HK-2 (cell line): ENCODE data around the gene STK32B.
"Not testable (repeated sequence)": the region's sequence is repeated elsewhere in the genome, so short reads cannot be mapped to it uniquely, and the experiment has no call there.

Source experiments
- DNase-seq: peaks from one replicate; pipeline ENCODE4 v3.0.0-alpha.2; 2018; ENCODE audit not compliant: unreplicated experiment

The STK32B gene

GRCh38 chr4:5260121-5260520 is 208.8 kb downstream of the STK32B start:
- DNase-seq, result no peak

DNA sequence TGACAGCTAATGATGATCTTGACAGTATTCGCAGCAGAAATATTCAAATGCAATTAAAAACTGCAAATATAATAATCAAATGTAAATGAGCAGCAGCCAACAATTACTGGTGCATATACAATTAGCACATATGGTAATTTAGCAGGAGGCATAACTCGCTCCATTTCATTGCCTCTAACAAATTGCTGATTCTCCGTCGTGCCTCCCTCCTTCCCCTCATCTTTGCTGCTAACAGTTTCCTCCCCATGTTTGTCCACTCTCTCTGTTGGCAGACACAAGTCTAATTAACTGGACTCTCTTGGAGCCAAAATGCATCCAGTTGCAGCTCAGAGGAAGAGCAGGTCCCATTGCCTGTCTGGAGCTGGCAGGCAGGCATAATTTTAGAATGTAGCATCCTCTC is 210.6 kb downstream of the STK32B start:
- DNase-seq, result no peak

GRCh38 chr4:5266991-5267390 is 215.7 kb downstream of the STK32B start:
- no peak for DNase-seq

- no peak for DNase-seq
These were observed 216.1 kb downstream of the STK32B start for GRCh38 chr4:5267408-5267807.

- DNase-seq, result no peak
These were observed 225.3 kb downstream of the STK32B start for GRCh38 chr4:5276475-5277075.

DNA sequence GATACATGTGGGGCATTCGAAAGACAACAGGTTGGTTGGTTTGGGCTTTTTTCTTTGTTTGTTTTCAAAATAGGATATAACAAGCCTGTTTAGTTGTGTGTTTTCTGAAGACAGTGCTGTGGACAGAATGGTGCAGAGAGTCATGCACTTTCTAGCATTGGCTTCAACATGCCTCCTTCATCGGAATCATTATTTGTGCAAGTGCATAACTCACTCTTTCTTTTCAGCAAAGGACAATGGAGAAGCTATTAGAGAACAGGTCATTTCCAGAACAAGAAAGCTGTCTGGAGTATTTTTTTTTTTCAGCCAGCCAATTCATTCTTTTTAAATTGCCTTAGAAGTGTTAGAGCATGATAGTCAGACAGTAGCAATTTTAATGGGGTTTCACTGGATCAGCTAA is 225.8 kb downstream of the STK32B start:
- DNase-seq, result no peak

- DNase-seq, result no peak
These were observed 226.9 kb downstream of the STK32B start for GRCh38 chr4:5278213-5278612.

- DNase-seq, result not testable (repeated sequence)
These were observed 228.8 kb downstream of the STK32B start for GRCh38 chr4:5280069-5280468.

- DNase-seq, result no peak
These were observed 229.5 kb downstream of the STK32B start for GRCh38 chr4:5280828-5281227.

- no peak for DNase-seq
These were observed 232.6 kb downstream of the STK32B start for GRCh38 chr4:5283837-5284236.

DNA sequence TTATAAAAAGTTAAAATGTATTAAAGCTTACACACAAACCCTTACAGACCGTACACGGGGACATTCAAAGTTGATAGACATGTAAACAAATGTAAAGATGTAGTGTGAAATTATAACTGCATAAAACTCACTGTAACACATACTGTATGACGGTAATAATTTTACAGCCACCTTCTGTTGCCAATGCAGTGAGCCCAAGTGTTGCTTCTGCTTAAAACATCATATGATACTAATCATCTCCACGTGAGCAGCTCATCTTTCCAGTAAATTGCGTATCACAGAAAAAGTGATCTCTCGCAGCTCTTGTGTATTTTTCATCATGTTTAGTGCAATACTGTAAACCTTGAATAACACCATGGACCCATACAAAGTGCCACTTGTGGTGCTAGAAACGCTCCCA is 233.2 kb downstream of the STK32B start:
- DNase-seq, result no peak

- DNase-seq, result no peak
These were observed 240.8 kb downstream of the STK32B start for GRCh38 chr4:5292101-5292500.

DNA sequence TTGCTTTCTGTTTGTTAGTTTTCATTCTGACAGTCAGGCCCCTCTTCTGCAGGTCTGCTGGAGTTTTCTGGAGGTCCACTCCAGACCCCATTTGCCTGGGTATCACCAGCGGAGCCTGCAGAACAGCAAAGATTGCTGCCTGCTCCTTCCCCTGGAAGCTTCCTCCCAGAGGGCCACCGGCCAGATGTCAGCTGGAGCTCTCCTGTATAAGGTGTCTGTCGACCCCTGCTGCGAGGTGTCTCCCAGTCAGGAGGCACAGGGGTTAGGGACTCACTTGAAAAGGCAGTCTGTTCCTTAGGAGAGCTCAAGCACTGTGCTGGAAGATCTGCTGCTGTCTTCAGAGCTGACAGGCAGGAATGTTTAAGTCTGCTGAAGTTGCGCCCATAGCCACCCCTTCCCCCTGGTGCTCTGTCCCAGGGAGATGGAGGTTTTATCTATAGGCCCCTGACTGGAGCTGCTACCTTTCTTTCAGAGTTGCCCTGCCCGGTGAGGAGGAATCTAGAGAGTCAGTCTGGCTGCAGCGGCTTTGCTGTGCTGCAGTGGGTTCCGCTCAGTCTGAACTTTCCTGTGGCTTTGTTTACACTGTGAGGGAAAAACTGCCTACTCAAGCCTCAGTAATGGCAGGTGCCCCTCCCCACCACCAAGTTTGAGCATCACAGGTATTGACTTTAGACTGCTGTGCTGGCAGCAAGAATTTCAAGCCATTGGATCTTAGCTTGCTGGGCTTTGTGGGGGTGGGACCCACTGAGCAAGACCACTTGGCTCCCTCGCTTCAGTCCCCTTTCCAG is 246.9 kb downstream of the STK32B start:
- DNase-seq, result not testable (repeated sequence)

- DNase-seq, result no peak
These were observed 249.0 kb downstream of the STK32B start for GRCh38 chr4:5300283-5300682.

GRCh38 chr4:5307928-5308327 is 256.6 kb downstream of the STK32B start:
- no peak for DNase-seq

DNA sequence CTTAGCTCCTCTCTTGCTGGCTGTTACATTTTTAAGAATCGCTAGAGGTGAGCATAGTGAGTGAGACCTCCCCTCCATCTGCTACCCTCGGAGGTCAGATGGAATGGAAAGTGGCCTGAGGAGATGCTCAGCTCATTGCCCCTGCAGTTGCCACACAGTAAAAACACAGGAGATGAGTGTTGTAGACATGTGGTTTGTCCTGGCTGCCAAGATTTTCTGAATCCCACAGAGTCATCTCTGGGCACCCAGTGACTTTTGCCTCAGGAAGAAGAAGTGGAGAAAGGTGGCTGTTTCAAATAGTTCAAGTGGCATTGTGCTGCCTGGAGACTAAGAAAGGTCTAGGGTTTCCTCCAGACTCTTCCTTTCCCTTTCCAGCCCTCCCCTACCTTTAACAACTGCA is 271.0 kb downstream of the STK32B start:
- DNase-seq, result no peak

- no peak for DNase-seq
These were observed 279.2 kb downstream of the STK32B start for GRCh38 chr4:5330339-5330989.

DNA sequence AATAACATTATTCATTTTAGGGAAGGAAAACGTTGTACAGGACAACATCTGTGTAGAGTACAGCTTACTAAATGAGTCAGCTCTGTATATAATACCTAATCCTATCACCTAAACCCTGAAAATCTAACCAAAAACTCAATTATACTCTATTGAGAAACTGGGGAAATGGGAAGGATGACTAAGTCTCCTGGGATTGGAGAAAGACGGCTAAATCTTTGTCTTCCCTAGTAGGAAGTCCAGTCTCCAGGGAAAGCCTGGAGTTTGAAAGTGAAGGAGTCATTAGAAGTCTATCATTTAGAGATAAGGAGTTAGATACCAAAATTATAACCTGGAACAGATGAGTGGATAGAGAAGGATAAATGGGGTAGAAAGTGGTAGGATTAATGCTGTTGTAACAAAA is 286.5 kb downstream of the STK32B start:
- DNase-seq, result no peak

- DNase-seq, result no peak
These were observed 287.3 kb downstream of the STK32B start for GRCh38 chr4:5338531-5338930.

DNA sequence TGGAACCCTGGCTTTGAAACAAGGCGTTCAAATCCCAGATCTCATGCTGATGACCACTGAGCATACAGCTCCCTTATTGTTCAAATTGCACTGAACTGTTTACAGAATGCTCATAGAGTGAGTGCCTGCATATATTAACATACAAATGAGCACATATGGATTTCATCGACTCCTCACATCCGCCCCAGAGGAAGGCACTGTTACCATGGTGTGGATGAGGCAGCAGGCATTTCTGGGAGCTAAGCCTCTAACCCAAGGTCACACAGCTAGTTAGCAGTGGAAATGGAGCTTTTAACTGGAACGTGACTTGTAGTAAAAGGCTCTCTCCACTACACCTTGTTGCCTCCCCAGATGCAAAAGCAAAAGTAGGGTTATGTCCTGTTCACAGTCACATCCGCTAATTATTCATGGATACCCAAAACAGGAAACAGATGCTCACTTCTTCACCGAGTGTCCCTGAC is 289.7 kb downstream of the STK32B start:
- no peak for DNase-seq

DNA sequence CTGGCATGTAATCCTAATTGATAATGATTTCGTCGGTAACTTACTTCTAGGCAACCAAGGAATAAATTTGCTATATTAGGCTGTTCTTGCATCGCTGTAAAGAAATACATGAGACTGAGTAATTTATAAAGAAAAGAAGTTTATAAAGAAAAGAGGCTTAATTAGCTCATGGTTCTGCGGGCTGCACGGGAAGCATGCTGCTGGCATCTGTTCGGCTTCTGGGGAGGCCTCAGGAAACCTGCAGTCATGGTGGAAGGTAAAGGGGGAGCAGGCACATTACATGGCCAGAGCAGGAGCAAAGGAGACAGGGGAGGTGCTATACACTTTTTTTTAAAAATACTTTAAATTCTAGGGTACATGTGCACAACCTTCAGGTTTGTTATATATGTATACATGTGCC is 290.2 kb downstream of the STK32B start:
- no peak for DNase-seq

- no peak for DNase-seq
These were observed 304.6 kb downstream of the STK32B start for GRCh38 chr4:5355846-5356245.

DNA sequence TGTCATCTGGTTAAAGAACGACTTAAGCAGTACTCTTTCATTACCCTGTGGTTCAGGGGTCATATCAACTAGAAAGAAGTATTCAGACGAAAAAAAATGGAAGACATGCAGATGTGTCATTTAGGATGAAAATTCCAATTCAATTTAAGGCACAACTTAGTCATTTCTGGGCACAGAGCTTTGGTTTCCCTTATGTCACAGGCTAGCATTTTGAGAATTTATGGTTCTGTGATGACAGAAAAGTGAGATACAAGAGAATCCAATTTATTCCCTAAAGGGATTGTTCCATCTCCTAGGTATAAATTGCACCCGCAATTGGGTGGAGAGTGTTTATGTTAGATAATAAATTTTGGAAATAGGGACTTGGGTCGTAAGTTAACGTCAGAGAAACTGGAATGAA is 306.6 kb downstream of the STK32B start:
- DNase-seq, result no peak
